Astrocyte of the spinal cord (primary cell): ENCODE measurements around the gene CCDC107.
"Not testable (repeated sequence)": the region's sequence is repeated elsewhere in the genome, so short reads cannot be mapped to it uniquely, and the experiment has no call there.

Experiments
- DNase-seq: peaks from one replicate; pipeline ENCODE4 v3.0.0; 2011; ENCODE audit warnings: low read depth, low spot score
- H3K4me3 ChIP-seq: 2 replicates; pipeline ENCODE4 v1.5.1; 2011; ENCODE audit warnings: low read depth, mild to moderate bottlenecking, low read length, moderate library complexity
- in situ Hi-C: cut with HindIII; loops from 2 replicates; pipeline ENCODE4 v1.10.0; 2017; ENCODE audit warnings: low sequenced_read_pairs
- TF ChIP-seq, protein P1 (sequence below): IDR thresholded peaks from 2 replicates; pipeline ENCODE4 v1.5.1; 2012; ENCODE audit warnings: low read depth, mild to moderate bottlenecking, low read length, inconsistent platforms

CCDC107 gene

DNA sequence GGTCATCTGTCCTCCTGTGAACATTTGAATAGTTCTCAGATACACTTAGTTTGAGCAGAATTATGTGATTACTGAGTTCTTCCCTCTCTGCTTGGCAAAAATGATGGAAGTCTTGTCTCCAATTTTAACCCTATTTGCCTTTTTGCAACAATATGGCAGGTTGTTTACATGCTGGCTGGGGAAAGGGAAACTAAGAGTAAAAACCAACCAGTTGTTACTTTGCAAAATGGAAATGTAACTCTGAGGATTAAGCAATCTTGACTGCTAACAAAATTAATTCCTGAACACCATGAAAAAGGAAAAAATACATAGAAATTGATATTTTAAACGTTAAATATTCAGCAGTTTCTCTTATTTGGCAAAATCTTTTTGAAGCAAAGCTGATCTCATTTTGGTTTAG lies 18.5 kb upstream of the CCDC107 start:
- TF ChIP-seq, protein P1, sequence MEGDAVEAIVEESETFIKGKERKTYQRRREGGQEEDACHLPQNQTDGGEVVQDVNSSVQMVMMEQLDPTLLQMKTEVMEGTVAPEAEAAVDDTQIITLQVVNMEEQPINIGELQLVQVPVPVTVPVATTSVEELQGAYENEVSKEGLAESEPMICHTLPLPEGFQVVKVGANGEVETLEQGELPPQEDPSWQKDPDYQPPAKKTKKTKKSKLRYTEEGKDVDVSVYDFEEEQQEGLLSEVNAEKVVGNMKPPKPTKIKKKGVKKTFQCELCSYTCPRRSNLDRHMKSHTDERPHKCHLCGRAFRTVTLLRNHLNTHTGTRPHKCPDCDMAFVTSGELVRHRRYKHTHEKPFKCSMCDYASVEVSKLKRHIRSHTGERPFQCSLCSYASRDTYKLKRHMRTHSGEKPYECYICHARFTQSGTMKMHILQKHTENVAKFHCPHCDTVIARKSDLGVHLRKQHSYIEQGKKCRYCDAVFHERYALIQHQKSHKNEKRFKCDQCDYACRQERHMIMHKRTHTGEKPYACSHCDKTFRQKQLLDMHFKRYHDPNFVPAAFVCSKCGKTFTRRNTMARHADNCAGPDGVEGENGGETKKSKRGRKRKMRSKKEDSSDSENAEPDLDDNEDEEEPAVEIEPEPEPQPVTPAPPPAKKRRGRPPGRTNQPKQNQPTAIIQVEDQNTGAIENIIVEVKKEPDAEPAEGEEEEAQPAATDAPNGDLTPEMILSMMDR: no peak
- no peak overlapping the region for H3K4me3 ChIP-seq
- in situ Hi-C loops: no loop called here
- no peak for DNase-seq

DNA sequence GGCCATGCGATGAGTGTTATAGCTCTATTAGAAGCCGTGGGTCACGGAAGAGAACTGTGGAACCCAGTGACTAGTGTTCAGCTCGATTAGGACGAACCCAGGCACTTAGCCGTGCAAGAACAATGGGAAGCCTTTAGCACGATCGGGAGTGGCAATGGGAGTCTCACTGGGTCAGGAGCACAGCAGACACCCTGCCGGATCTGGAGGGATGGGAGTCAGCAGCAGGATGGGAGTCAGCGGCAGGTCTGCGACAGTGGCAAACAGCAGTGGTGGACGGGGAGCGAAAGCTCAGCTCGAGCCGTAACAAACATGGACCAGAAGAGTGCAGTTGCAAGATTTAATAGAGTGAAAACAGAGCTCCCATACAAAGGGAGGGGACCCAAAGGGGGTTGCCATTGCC lies 17.7 kb upstream of the CCDC107 start:
- DNase-seq, H3K4me3 ChIP-seq, in situ Hi-C loops: not testable (repeated sequence)

DNA sequence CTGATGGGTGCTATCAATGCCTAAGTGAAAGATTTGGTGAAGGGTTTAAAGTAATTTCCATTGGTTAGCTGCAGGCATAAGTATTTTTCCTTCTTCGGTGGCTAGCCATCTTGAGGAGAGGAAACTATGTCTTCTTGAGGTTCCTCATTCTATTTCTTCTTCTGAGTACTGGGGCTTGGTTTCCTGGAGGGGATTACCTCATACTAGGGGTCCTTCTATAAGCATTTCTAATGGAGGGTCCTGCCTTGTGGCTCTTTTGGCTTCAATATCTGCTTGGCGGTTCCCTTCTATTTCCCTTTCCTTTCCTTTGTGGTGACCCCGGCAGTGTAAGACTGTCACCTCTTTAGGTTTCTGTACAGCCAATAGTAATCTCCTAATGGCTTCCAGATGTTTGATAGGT lies 16.6 kb upstream of the CCDC107 start:
- DNase-seq, H3K4me3 ChIP-seq, in situ Hi-C loops: not testable (repeated sequence)

DNA sequence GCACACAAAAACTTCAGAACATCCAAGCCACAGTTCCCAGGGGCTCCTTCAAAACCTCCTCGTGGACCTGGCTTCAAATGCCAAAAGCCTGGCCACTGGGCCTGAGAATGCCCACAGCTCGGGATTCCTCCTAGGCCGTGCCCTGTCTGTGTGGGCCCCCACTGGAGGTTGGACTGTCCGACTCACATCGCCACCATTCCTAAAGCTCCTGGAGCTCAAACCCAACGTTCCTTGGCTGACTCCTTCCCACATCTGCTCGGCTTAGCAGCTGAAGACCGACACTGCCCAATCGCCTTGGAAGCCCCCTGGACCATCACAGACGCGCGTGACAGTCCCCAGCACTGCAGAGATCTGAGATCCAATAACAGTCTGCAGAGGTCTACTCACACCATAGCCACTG lies 15.0 kb upstream of the CCDC107 start:
- in situ Hi-C loops: no loop called here
- H3K4me3 ChIP-seq: no peak overlapping the region
- TF ChIP-seq, protein P1: no peak
- no peak for DNase-seq

DNA sequence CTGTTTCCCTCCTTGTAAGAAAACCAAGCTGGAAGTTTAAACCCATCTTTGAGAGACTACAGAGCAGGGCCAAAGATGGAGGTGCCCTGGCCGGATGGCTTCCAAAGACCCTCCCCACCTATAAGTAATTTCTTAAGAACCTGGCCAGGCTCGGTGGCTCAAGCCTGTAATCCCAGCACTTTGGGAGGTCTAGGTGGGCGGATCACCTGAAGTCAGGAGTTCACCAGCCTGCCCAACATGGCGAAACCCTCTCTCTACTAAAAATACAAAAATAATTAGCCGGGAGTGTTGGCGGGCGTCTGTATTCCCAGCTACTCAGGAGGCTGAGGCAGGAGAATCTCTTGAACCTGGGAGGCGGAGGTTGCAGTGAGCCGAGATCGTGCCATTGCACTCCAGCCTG lies 12.4 kb upstream of the CCDC107 start:
- peak overlapping the region; percentile 65 for H3K4me3 ChIP-seq
- DNase-seq, in situ Hi-C loops: not testable (repeated sequence)

DNA sequence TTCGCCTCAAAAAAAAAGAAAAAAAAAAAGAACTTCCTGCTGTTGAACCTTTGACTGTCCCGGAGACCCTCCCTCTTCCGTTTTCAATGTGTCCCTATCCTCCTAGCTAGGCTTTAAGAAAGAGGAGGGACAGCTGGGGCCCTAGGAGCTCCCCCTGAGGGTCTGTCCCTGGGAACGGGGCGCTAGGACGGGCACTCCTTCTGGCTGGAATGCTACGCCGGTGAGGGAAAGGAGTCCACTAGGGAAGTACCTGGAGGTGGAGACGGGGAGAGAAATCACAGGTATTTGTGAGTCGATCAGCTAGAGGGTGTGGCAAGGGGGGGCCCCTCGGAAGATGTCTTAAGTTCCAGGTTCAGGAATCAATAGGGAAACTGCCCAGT lies 11.9 kb upstream of the CCDC107 start:
- peak; percentile 16 for DNase-seq
- TF ChIP-seq, protein P1: peak; percentile 29
- in situ Hi-C loops: no loop called here
- H3K4me3 ChIP-seq: peak overlapping the region; percentile 65

DNA sequence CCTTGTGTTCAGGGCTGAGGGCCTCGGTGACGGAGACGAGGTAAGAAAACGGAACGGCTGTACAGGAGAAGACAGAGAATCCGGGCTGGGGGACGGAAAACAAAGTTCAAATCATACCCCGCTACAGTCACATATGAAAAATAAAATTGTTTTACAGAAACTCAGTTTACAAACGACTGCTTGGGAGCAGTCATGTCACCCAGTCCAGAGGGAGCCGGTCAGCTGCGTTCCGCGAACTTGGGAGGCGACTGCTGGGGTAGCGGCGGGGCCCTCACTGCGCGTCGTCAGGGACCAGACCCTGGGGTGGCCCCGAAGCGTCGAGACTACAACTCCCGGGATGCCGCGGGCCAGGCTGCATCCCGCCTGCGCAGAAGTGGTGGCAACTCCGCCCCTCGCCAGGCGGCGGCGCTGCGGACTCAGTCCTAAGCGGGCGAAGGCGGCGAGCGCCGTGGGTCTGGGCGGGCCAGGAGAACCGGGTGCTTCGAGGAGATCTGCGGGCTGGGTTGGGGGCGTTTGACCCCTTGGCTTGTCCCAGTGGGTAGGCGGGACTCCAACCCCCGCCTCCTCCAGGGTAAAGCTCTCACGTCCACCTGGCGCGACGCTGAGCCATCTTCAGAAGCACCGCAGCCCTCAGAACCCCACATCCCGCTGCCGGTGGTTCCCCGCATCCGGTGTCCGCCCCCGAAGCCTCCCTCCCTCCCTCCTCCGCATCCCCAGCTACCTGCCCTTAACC lies 11.4 kb upstream of the CCDC107 start:
- peak; percentile 88 for DNase-seq
- H3K4me3 ChIP-seq: peak overlapping the region; percentile 65
- in situ Hi-C loops: no loop called here
- TF ChIP-seq, protein P1: peak; percentile 94

DNA sequence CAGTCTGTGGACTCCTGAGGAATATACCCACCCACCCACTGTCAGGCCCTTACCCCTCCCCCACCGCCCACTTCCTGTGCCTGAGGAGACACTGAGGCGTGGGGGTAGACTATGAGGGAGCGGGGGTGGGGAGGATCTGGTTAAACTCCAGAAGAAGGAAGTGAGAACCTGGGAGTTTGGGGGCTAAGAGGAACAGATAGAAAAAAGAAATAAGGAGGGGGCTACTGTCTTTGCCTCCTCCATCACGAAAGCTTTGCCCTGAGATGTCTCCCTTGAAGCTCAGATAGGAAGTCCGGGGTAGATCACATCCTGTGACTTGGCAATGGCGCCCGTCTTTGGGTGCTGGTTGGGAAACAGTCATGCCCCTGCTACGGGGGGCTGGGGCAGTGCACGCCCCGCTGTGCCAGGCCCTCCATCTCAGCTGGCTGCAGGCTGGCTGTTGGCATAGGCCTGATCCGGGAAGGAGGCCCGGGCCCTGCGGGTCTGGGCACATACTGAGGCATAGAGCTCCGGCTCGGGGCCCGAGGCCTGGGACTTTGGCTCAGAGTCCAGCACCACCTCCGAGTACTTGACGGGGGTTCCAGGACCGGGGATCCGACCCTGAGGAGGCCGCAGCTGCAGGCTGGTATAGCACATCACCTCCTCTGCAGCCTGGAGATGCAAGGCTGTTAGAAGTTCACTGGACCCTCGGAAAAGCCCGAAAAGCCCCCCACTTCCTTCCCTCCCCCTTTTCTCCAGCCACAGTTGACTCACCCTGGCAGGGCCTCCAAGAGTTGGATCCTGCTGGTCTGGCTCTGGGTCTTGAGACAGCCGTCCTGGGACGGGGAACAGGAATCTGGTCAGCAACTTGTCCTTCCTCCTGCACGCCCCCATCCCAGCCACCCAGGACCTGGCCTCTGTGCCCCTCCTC lies 8.4 kb upstream of the CCDC107 start:
- in situ Hi-C loops: no loop called here
- peak; percentile 10 for DNase-seq

More for the DNA sequence above, 8.4 kb upstream of the CCDC107 start:
- TF ChIP-seq, protein P1: no peak
- no peak overlapping the region for H3K4me3 ChIP-seq
